Measurements from ENCODE around the gene CTNNA1.

DNA sequence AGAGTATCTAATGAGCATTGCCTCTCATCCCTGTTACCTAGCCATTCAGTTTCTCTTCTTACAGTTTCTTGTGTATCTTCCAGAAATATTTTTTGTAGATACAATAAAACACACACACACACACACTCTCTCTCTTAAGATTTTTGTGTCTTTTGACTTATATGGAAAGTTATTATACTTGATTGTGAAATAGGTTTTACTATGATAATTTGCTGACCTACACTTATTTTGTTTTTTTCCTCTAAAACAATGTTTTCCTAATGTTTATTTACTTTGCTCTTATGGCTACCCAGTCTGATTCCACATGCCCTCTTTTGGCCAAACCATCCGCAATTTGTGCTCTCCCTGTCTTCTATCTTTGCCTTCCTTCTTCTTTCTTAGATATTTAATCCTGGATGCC lies 96.7 kb downstream of the CTNNA1 start:
- TF ChIP-seq, protein P1, sequence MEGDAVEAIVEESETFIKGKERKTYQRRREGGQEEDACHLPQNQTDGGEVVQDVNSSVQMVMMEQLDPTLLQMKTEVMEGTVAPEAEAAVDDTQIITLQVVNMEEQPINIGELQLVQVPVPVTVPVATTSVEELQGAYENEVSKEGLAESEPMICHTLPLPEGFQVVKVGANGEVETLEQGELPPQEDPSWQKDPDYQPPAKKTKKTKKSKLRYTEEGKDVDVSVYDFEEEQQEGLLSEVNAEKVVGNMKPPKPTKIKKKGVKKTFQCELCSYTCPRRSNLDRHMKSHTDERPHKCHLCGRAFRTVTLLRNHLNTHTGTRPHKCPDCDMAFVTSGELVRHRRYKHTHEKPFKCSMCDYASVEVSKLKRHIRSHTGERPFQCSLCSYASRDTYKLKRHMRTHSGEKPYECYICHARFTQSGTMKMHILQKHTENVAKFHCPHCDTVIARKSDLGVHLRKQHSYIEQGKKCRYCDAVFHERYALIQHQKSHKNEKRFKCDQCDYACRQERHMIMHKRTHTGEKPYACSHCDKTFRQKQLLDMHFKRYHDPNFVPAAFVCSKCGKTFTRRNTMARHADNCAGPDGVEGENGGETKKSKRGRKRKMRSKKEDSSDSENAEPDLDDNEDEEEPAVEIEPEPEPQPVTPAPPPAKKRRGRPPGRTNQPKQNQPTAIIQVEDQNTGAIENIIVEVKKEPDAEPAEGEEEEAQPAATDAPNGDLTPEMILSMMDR (IDR thresholded peaks at IDR 0.05; ENCODE audit: insufficient read depth, low read depth, low read length): no peak
- TF ChIP-seq EZH2 (IDR thresholded peaks at IDR 0.05; ENCODE audit: insufficient read depth, low read length): no peak

All from astrocyte (in vitro differentiated cells and primary cell).